Urinary bladder (tissue), 4 donors: ENCODE results near the gene TMEM183A. TPM values are rescaled to one million over a fixed set of nuclear protein-coding genes. Genes with fewer than 3 reads are reported as not detected.

Source experiments
- DNase-seq: peaks from one replicate; pipeline ENCODE4 v3.0.0-alpha.2; 2015; ENCODE audit errors: extremely low spot score
- H3K27ac ChIP-seq: one replicate; pipeline ENCODE4 v1.5.1; 2013; ENCODE audit warnings: low read depth, mild to moderate bottlenecking, moderate library complexity
- H3K36me3 ChIP-seq: one replicate; pipeline ENCODE4 v1.6.1; 2013; ENCODE audit warnings: mild to moderate bottlenecking, moderate library complexity; ENCODE audit not compliant: insufficient read depth
- H3K4me1 ChIP-seq: one replicate; pipeline ENCODE4 v1.6.1; 2013; ENCODE audit warnings: mild to moderate bottlenecking, moderate library complexity; ENCODE audit not compliant: insufficient read depth
- H3K4me3 ChIP-seq: one replicate; pipeline ENCODE4 v1.5.1; 2013; ENCODE audit warnings: low read depth, low read length
- WGBS: extraction: QIAGEN DNeasy Blood & Tissue Kit; methylation state at CpG from one replicate; pipeline ENCODE4 v1.1.7; 2013; 5-methylcytosine and 5-hydroxymethylcytosine counted together
- polyA plus RNA-seq: library from polyadenylated mRNA; stranded (reverse); fragments of 200-250 nt; gene quantifications from one replicate; pipeline ENCODE4 v1.2.3, GENCODE V29; 2013
- total RNA-seq: library from RNA; depleted of rRNA; stranded (reverse); fragments of >200 nt; gene quantifications from one replicate; pipeline ENCODE4 v1.2.3, GENCODE V29; 2014
- donor health status: healthy with polysubstance abuse.
- donor health status: healthy.

Gene TMEM183A
- total and polyA plus RNA-seq, 2 donors = 50.4 to 60.9 TPM

GRCh38 chr1:203065191-203065590 lies 58.0 kb downstream of the TMEM183A start:
- no peak for DNase-seq
- 94% methylated on average over 7 of the region's 7 CpGs for WGBS
- Histone ChIP-seq H3K36me3 (no peaks in the 10 kb centered on the region), H3K4me3 (no peak overlapping the region), H3K27ac (no peak overlapping the region), H3K4me1 (no peaks in the 10 kb centered on the region)

GRCh38 chr1:203065986-203066385 lies 58.8 kb downstream of the TMEM183A start:
- Histone ChIP-seq H3K27ac (no peak overlapping the region), H3K4me1 (no peaks in the 10 kb centered on the region), H3K4me3 (no peak overlapping the region), H3K36me3 (no peaks in the 10 kb centered on the region)
- 79% methylated on average over 2 of the region's 2 CpGs for WGBS
- DNase-seq = no peak

GRCh38 chr1:203066965-203067364 lies 59.8 kb downstream of the TMEM183A start:
- no peak for DNase-seq
- H3K4me3 ChIP-seq = no peak overlapping the region
- 98% methylated on average over 3 of the region's 3 CpGs for WGBS
- H3K36me3 ChIP-seq = no peaks in the 10 kb centered on the region
- H3K4me1 ChIP-seq = no peaks in the 10 kb centered on the region
- no peak overlapping the region for H3K27ac ChIP-seq

GRCh38 chr1:203069030-203069747 lies 62.0 kb downstream of the TMEM183A start:
- WGBS = 8% methylated on average over 4 of the region's 4 CpGs
- Histone ChIP-seq H3K4me3 (no peak overlapping the region), H3K27ac (no peak overlapping the region)

GRCh38 chr1:203072002-203072602 lies 64.9 kb downstream of the TMEM183A start:
- no peaks in the 10 kb centered on the region for H3K36me3 ChIP-seq
- no peaks in the 10 kb centered on the region for H3K4me1 ChIP-seq
- H3K4me3 ChIP-seq = no peak overlapping the region
- H3K27ac ChIP-seq = no peak overlapping the region
- 95% methylated on average over 7 of the region's 7 CpGs for WGBS
- no peak for DNase-seq

More at GRCh38 chr1:203069030-203069747, 62.0 kb downstream of the TMEM183A start:
- no peaks in the 10 kb centered on the region for H3K36me3 ChIP-seq
- DNase-seq = peak; percentile 60
- H3K4me1 ChIP-seq = no peaks in the 10 kb centered on the region

GRCh38 chr1:203072911-203073310 lies 65.7 kb downstream of the TMEM183A start:
- WGBS = 93% methylated on average over 3 of the region's 3 CpGs
- H3K27ac ChIP-seq = no peak overlapping the region
- no peaks in the 10 kb centered on the region for H3K36me3 ChIP-seq
- H3K4me3 ChIP-seq = no peak overlapping the region
- H3K4me1 ChIP-seq = no peaks in the 10 kb centered on the region
- no peak for DNase-seq

- no peaks in the 10 kb centered on the region for H3K36me3 ChIP-seq
- H3K4me3 ChIP-seq = no peak overlapping the region
- 98% methylated on average over 2 of the region's 2 CpGs for WGBS
- DNase-seq = no peak
- no peak overlapping the region for H3K27ac ChIP-seq
- no peaks in the 10 kb centered on the region for H3K4me1 ChIP-seq
These were observed 66.3 kb downstream of the TMEM183A start for GRCh38 chr1:203073469-203073868.

Other genes with a start within 250 kb of the TMEM183A start
- gene KDM5B, start 199.0 kb upstream of the TMEM183A start, total RNA-seq = 189 TPM
- 16.8 TPM for gene KDM5B, start 199.0 kb upstream of the TMEM183A start, polyA plus RNA-seq
- gene PCAT6, start 196.4 kb upstream of the TMEM183A start, total RNA-seq = not detected
- gene PCAT6, start 196.4 kb upstream of the TMEM183A start, polyA plus RNA-seq = 2.5 TPM
- gene RABIF, start 118.2 kb upstream of the TMEM183A start, total RNA-seq = 5.3 TPM
- 6.7 TPM for gene RABIF, start 118.2 kb upstream of the TMEM183A start, polyA plus RNA-seq
- gene KLHL12, start 80.1 kb upstream of the TMEM183A start, total RNA-seq = 25.1 TPM
- gene KLHL12, start 80.1 kb upstream of the TMEM183A start, polyA plus RNA-seq = 19.3 TPM
- 63.6 TPM for gene ADIPOR1, start 49.1 kb upstream of the TMEM183A start, total RNA-seq
- 71.1 TPM for gene ADIPOR1, start 49.1 kb upstream of the TMEM183A start, polyA plus RNA-seq
- gene CYB5R1, start 40.1 kb upstream of the TMEM183A start, total RNA-seq = 33.7 TPM
- 72.3 TPM for gene CYB5R1, start 40.1 kb upstream of the TMEM183A start, polyA plus RNA-seq
- gene PPFIA4, start 19.1 kb downstream of the TMEM183A start, total RNA-seq = 6.5 TPM
- 1.3 TPM for gene PPFIA4, start 19.1 kb downstream of the TMEM183A start, polyA plus RNA-seq
- gene MYOG, start 78.6 kb downstream of the TMEM183A start, total RNA-seq = 12.7 TPM
- not detected for gene MYOG, start 78.6 kb downstream of the TMEM183A start, polyA plus RNA-seq
- gene ADORA1, start 120.4 kb downstream of the TMEM183A start, total RNA-seq = 1.4 TPM
- 1.1 TPM for gene ADORA1, start 120.4 kb downstream of the TMEM183A start, polyA plus RNA-seq
- 8.9 TPM for gene MYBPH, start 168.5 kb downstream of the TMEM183A start, total RNA-seq
- not detected for gene MYBPH, start 168.5 kb downstream of the TMEM183A start, polyA plus RNA-seq
- 0.53 TPM for gene CHI3L1, start 179.3 kb downstream of the TMEM183A start, total RNA-seq
- 4.7 TPM for gene CHI3L1, start 179.3 kb downstream of the TMEM183A start, polyA plus RNA-seq
- gene CHIT1, start 222.3 kb downstream of the TMEM183A start, total RNA-seq = 0.11 TPM
- not detected for gene CHIT1, start 222.3 kb downstream of the TMEM183A start, polyA plus RNA-seq